NCI-H2107 treated with DMSO at 0.1 percent for 48 hours (cell line): ENCODE results near the gene PRRC1.

ENCODE experiments used
- DNase-seq: peaks from one replicate; lab custom pipeline; 2025; ENCODE audit not compliant: unreplicated experiment; lab: John Stamatoyannopoulos, UW

Gene PRRC1

GRCh38 chr5:127602896-127603844 lies 85.7 kb downstream of the PRRC1 start:
- DNase-seq = no peak
